ENCODE results near the gene STAP1.

- TF ChIP-seq CTCF (IDR thresholded peaks at IDR 0.05): no peak
- TF ChIP-seq POLR2A (IDR thresholded peaks at IDR 0.05): no peak
Measured at GRCh38 chr4:67616478-67616877, 58.0 kb downstream of the STAP1 start.
